Duodenal mucosa (tissue), 2 donors: ENCODE measurements around the gene CALY.
A peak's percentile ranks its signal among the peaks of the same experiment; 100 is the strongest.

ENCODE experiments used
- H3K27ac ChIP-seq: one replicate; pipeline ENCODE4 v1.7.0; 2013; ENCODE audit warnings: low read depth, low read length
- H3K27me3 ChIP-seq, 2 donors: one replicate each; pipeline ENCODE4 v1.7.0; 2013; ENCODE audit warnings: low read length in 2 of 2, control low read depth in 1 of 2; ENCODE audit not compliant: insufficient read depth in 2 of 2, control insufficient read depth in 1 of 2
- H3K36me3 ChIP-seq, 2 donors: one replicate each; pipeline ENCODE4 v1.7.0; 2013; ENCODE audit warnings: low read length in 2 of 2, control low read depth in 1 of 2; ENCODE audit not compliant: insufficient read depth in 2 of 2, control insufficient read depth in 1 of 2
- H3K4me1 ChIP-seq, 2 donors: one replicate each; pipeline ENCODE4 v1.7.0; 2013; ENCODE audit warnings: low read length in 2 of 2, control low read depth in 1 of 2; ENCODE audit not compliant: insufficient read depth in 2 of 2, control insufficient read depth in 1 of 2
- H3K4me3 ChIP-seq, 2 donors: one replicate each; pipeline ENCODE4 v1.7.0; 2013; ENCODE audit warnings: low read length in 2 of 2, low read depth in 1 of 2
- H3K9ac ChIP-seq, 2 donors: one replicate each; pipeline ENCODE4 v1.7.0; 2013; ENCODE audit warnings: low read length in 2 of 2, low read depth in 1 of 2
- H3K9me3 ChIP-seq, 2 donors: one replicate each; pipeline ENCODE4 v1.7.0; 2013; ENCODE audit warnings: low read length in 2 of 2, control low read depth in 1 of 2; ENCODE audit not compliant: control insufficient read depth in 1 of 2

The CALY gene

DNA sequence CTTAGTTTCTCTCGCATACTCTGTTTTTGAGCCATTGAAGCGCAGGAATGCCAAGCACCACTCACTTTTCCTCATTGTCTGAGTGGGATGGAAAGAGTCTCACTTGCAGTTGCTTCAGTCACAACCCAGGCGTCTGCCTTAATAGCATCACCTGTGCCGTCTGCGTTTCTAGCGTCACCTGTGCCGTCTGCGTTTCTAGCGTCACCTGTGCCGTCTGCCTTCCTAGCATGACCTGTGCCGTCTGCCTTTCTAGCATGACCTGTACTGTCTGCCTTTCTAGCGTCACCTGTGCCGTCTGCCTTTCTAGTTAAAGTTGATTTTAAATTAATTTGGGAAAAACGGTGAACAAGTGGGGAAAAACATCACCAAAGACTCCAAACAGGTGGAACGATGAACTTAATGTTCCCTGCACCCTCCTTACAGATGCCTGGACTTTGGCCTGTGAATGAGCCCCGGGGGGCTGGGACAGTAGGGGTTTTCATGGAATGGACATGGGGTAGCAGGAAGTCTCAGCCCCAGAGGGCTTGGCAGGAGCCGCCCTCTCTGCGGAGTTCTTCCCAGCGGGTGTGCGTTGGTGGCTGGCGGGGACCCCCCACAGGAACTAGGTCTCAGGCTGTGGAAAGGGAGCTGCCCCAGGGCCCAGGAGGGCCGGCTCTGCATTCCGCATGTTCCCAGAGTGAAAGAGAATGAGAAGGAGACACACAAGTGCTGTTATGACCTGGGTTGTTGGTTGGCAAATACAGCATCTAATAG lies 24.5 kb downstream of the CALY start:
- no peak overlapping the region for H3K4me3 ChIP-seq
- H3K27ac ChIP-seq, result no peak overlapping the region
- H3K27me3 ChIP-seq, result no peaks in the 10 kb centered on the region
- no peak overlapping the region for H3K9ac ChIP-seq
- peaks cover 14 to 29% of the 10 kb centered on the region in 2 donors for H3K36me3 ChIP-seq
- H3K4me1 ChIP-seq, result peaks cover 20 to 27% of the 10 kb centered on the region in 2 donors
- H3K9me3 ChIP-seq, result no peaks in the 10 kb centered on the region

DNA sequence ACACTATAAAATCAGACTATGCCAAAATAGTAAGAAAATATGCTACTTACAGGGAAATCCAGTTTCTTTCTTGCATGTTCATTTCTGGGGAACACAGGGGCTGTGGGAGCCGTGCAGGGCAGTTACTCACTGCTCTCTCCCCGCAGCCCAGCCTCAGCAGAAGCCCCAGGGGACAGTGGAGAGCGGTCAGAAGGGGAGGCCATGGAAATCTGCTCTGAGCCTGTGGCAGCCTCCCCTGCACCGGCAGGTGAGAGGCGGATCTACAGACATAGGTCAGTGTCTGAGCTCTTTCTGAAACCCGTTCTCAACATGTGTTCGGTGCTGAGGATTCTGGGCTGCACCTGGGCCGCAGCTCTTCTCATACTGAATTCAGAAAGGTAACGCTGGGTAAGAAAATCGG lies 25.1 kb downstream of the CALY start:
- Histone ChIP-seq H3K4me3 (no peak overlapping the region), H3K9me3 (no peaks in the 10 kb centered on the region), H3K27ac (no peak overlapping the region), H3K36me3 (peaks cover 14 to 29% of the 10 kb centered on the region in 2 donors), H3K9ac (no peak overlapping the region), H3K27me3 (no peaks in the 10 kb centered on the region), H3K4me1 (peaks cover 25 to 32% of the 10 kb centered on the region in 2 donors)

DNA sequence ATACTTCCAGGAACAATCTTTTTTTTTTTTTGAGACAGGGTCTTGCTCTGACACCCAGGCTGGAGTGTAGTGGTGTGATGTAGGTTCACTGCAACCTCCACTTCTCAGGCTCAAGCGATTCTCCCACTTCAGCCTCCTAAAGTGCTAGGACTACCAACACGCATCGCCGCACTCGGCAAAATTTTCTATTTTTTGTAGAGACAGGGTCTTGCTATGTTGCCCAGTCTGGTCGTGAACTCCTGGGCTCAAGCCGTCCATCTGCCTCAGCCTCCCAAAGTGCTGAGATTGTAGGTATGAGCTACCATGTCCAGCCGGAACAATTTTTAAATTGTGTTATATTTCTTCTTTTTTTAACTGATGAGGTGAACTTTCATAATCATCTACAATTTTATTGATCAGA lies 25.9 kb downstream of the CALY start:
- Histone ChIP-seq H3K36me3 (peaks cover 14 to 29% of the 10 kb centered on the region in 2 donors), H3K27ac (no peak overlapping the region), H3K27me3 (no peaks in the 10 kb centered on the region), H3K4me3 (peak overlapping the region in 1 of 2 donors; percentile 69), H3K4me1 (peaks cover 25 to 32% of the 10 kb centered on the region in 2 donors), H3K9ac (no peak overlapping the region), H3K9me3 (no peaks in the 10 kb centered on the region)

DNA sequence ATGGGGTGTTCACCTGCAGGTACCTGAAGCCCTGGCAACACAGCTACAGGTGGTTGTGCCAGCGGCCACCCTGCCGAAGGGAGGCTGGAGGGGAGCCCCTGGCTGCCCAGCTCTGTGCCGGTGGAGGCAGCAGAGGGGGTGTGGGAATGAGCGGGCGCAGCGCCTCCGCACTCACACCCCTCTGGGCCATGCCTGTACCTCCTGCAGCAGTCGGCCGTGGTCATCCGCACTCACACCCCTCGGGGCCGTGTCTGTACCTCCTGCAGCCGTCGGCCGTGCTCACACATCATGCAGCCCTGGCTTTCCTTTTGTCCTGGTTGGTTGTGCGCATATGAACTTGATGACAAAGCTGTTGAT lies 26.3 kb downstream of the CALY start:
- Histone ChIP-seq H3K9me3 (no peaks in the 10 kb centered on the region), H3K4me1 (peaks cover 25 to 36% of the 10 kb centered on the region in 2 donors), H3K27ac (no peak overlapping the region), H3K27me3 (no peaks in the 10 kb centered on the region), H3K9ac (peak overlapping the region in 1 of 2 donors; percentile 28), H3K4me3 (peak overlapping the region; percentile 69 to 74), H3K36me3 (peaks cover 14 to 33% of the 10 kb centered on the region in 2 donors)

DNA sequence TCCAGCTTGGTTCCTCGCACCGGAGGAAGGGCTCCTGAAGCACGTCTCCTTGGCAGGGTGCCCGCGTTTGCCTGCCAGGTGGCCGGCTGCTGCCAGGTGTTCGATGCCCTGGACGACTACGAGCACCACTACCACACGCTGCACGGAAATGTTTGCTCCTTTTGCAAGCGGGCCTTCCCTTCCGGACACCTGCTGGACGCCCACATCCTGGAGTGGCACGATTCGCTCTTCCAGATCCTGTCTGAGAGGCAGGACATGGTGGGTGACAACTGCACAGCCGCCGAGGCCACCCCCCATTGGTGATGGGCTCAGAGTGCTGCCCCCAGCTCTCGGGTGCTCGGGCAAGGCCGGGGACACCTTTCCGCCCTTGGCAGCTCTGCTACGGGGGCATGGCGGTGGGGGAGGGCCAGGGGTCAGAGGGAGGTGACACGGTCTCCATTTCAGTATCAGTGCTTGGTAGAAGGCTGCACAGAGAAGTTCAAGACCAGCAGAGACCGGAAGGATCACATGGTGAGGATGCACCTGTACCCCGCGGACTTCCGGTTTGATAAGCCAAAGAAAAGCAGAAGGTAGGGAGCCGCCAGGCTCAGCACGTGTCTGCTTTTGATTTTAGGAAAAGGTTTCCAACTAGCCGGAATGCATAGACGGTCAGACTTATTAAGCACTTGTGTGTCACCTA lies 26.8 kb downstream of the CALY start:
- no peaks in the 10 kb centered on the region for H3K9me3 ChIP-seq
- peaks cover 14 to 33% of the 10 kb centered on the region in 2 donors for H3K36me3 ChIP-seq
- H3K27ac ChIP-seq, result peak overlapping the region; percentile 30
- peak overlapping the region; percentile 28 to 30 for H3K9ac ChIP-seq
- peak overlapping the region; percentile 69 to 74 for H3K4me3 ChIP-seq
- H3K27me3 ChIP-seq, result no peaks in the 10 kb centered on the region
- H3K4me1 ChIP-seq, result peaks cover 25 to 36% of the 10 kb centered on the region in 2 donors

DNA sequence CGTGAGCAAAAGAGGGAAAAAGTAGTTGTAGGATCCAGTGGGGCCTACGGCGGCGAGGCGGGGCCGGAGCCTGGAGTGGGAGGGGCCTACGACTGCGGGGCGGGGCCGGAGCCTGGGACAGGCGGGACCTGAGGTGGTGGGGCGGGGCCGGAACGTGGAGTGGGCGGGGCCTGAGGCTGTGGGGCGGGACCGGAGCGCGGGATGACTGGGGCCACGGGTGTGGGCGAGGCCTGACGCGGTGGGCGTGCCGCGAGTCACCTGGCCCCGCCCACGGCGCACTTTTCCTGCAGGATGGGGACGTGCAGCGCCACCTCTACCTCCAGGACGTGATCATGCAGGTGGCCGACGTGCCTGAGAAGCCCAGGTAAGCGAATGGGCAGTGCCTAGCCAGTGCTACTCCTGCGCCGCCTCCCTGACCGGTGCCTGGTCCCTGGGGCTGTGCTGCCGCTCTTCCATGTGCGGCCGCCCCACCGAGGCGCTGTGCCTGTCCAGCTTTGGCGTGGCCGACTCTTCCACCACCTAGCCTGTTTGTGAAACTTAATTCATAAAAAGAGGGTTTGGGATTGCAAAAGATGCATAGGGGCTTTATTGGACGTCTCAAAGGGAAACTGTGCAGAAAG lies 27.5 kb downstream of the CALY start:
- Histone ChIP-seq H3K9ac (peak overlapping the region; percentile 96 to 98), H3K36me3 (peaks cover 14 to 33% of the 10 kb centered on the region in 2 donors), H3K4me1 (peaks cover 25 to 36% of the 10 kb centered on the region in 2 donors), H3K4me3 (peak overlapping the region; percentile 96 to 99), H3K9me3 (no peaks in the 10 kb centered on the region), H3K27ac (peak overlapping the region; percentile 95), H3K27me3 (no peaks in the 10 kb centered on the region)

DNA sequence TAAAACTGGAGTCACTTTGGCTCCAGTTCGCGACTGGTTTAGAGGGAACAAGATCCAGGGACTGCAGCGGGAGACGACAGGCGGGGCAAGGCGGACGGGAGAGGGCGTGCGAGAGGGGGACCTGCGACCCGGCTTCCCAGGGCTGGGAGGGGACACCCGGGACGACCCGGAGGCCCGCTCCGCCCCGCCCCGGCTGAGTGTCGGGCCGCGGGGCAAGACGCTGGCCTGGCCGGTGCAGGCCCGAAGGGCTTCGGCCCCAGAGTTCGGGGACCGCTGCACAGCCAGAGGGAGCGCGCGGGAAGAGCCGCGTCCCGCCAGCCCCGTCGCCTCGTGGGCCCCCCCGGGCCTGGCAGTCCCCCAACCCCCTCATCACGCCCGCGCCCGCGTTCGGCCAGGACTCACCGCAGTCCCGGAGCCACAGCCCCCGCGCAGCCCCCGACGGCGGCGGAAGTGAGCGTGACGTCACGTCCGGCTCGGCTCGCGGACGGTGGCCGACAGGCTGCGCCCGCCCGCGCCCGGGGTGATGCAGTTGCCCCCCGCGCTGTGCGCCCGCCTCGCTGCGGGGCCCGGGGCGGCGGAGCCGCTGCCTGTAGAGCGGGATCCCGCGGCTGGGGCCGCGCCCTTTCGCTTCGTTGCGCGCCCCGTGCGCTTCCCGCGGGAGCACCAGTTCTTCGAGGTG lies 28.1 kb downstream of the CALY start, which contains the start of the genes TUBGCP2 and ZNF511:
TSS of gene TUBGCP2 (minus strand) at position 452 of the 679 bp plus-strand sequence. CDS start 5,931 bp downstream, outside the sequence.
TSS of gene ZNF511 (plus strand) at position 494 of the 679 bp plus-strand sequence. CDS start at position 524, 30 bp downstream.
- Histone ChIP-seq H3K27me3 (no peaks in the 10 kb centered on the region), H3K27ac (peak within 1 kb of the TSS; percentile 95), H3K9me3 (no peaks in the 10 kb centered on the region), H3K9ac (peak within 1 kb of the TSS; percentile 96 to 98), H3K36me3 (peaks cover 14 to 33% of the 10 kb centered on the region in 2 donors), H3K4me1 (peaks cover 25 to 33% of the 10 kb centered on the region in 2 donors), H3K4me3 (peak within 1 kb of the TSS; percentile 96 to 99)

DNA sequence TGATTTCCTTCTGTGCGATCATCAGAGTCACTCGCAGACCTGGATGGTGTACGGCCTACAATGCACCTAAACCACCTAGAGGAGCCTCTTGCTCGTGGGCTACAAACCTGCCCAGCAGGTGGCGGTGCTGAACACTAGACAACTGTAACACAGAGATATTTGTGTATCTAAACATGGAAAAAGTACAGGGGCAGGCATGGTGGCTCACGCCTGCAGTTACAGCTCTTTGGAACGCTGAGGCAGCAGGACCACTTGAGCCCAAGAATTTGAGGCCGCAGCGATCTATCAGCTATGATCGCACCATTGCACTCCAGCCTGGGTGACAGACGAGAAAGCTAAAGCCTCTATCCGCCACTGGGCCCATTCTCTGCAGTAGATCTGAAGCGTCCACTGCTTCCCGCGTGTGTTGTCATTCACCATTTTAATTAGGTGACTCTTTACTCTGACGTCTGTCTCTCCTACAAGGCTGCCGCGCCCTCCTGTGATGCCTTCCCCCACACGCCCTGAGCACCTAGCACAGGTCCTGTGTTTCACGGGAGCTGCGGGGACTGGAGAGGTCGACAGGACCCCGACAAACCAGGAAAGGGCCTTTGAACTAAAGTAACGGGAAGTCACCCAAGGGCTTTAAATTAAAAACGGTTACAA lies 28.8 kb downstream of the CALY start:
- H3K4me1 ChIP-seq, result peaks cover 25 to 33% of the 10 kb centered on the region in 2 donors
- H3K9ac ChIP-seq, result peak overlapping the region; percentile 96 to 98
- peaks cover 9 to 32% of the 10 kb centered on the region in 2 donors for H3K36me3 ChIP-seq
- no peaks in the 10 kb centered on the region for H3K27me3 ChIP-seq
- peak overlapping the region; percentile 95 for H3K27ac ChIP-seq
- H3K4me3 ChIP-seq, result peak overlapping the region; percentile 96 to 99
- no peaks in the 10 kb centered on the region for H3K9me3 ChIP-seq

DNA sequence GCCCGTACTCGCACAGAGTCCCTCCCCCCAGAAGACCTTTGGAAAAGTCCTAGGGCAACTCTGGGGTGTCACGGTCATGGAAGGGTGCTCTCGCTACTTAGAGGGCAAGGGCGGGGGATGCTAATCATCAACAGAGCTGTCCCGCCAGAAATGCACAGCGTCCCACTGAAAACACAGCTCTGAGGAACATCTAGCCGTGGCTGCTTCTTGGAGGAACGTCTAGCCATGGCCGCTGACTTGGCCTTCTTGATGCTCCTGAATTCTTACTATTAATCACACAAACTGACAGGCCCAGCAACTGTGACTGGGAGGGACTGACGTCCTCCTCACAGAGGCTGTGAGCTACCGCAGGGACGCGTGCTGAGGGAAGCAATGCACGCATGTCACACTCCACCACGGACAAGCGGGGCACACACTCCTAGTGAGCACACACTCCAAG lies 29.7 kb downstream of the CALY start:
- Histone ChIP-seq H3K9ac (peak overlapping the region in 1 of 2 donors; percentile 98), H3K36me3 (peaks cover 4 to 32% of the 10 kb centered on the region in 2 donors), H3K27me3 (no peaks in the 10 kb centered on the region), H3K4me3 (peak overlapping the region; percentile 96 to 99), H3K9me3 (no peaks in the 10 kb centered on the region), H3K4me1 (peaks cover 25 to 33% of the 10 kb centered on the region in 2 donors), H3K27ac (no peak overlapping the region)
